Measurements from ENCODE around the gene NRG2.

Gene NRG2

DNA sequence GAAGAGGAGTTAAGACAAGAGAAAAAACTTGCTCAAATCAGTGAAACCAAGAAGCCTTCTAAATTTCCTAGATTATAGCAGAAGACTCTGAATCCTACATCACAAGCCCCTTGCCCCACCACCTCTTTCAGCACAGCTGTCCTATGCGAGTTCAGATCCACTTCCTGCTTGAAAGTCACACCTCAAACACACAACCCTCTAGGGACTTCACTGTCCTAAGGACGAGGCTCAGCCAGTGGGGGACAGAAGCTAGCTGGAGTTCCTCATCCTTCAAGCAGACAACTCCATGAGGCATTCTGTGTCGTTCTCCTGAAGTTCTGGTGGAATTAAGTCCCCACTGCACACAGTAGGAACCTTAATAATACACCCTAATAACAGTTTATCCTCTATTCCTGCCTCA lies 44.3 kb downstream of the NRG2 start:
- TF ChIP-seq, protein P1, sequence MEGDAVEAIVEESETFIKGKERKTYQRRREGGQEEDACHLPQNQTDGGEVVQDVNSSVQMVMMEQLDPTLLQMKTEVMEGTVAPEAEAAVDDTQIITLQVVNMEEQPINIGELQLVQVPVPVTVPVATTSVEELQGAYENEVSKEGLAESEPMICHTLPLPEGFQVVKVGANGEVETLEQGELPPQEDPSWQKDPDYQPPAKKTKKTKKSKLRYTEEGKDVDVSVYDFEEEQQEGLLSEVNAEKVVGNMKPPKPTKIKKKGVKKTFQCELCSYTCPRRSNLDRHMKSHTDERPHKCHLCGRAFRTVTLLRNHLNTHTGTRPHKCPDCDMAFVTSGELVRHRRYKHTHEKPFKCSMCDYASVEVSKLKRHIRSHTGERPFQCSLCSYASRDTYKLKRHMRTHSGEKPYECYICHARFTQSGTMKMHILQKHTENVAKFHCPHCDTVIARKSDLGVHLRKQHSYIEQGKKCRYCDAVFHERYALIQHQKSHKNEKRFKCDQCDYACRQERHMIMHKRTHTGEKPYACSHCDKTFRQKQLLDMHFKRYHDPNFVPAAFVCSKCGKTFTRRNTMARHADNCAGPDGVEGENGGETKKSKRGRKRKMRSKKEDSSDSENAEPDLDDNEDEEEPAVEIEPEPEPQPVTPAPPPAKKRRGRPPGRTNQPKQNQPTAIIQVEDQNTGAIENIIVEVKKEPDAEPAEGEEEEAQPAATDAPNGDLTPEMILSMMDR (conservative IDR thresholded peaks at IDR 0.05; ENCODE audit: control insufficient read depth, insufficient read depth, low read depth, low read length) = no peak
- no peak for DNase-seq (ENCODE audit: low read depth)
- no peak overlapping the region for H3K4me3 ChIP-seq (ENCODE audit: control insufficient read depth, low read depth, low read length)

DNA sequence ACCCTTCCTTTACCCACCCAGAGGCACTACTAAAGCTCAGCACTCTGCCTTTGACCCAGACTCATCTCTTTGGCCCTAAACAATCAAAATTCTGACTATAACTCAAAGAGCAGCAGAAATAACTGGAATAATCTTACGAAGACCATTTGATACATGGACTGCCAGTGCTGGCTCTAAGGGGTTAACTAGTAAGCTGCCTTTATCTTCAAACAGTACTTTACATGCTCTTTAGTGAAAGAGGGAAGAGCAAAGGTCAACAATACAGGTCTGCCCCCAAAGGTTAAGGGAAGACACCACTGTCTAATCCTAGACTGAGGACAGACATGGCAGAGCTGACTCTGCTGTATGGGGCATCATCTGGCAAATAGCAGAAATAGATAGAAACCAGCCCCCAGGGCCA lies 45.8 kb downstream of the NRG2 start:
- no peak for DNase-seq (ENCODE audit: low read depth)
- TF ChIP-seq, protein P1 (conservative IDR thresholded peaks at IDR 0.05; ENCODE audit: control insufficient read depth, insufficient read depth, low read depth, low read length) = no peak
- no peak overlapping the region for H3K4me3 ChIP-seq (ENCODE audit: control insufficient read depth, low read depth, low read length)

DNA sequence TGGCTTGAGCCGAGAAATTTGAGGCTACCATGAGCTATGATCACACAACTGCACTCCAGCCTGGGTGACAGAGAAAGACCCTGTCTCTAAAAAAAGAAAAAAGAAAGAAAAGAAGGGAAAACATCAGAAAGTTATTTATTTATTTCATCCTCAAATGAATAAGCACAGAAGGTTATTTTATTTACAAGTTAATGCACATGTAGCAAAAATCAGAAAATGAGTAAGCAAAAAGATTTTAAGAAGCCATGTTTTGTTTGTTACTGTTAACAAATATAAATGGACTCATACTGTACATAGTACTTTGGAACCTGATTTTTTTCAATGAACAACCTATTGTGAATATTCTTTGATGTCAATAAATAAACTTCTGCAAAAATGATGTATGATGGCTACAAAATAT lies 47.2 kb downstream of the NRG2 start:
- TF ChIP-seq, protein P1 (conservative IDR thresholded peaks at IDR 0.05; ENCODE audit: control insufficient read depth, insufficient read depth, low read depth, low read length) = no peak

DNA sequence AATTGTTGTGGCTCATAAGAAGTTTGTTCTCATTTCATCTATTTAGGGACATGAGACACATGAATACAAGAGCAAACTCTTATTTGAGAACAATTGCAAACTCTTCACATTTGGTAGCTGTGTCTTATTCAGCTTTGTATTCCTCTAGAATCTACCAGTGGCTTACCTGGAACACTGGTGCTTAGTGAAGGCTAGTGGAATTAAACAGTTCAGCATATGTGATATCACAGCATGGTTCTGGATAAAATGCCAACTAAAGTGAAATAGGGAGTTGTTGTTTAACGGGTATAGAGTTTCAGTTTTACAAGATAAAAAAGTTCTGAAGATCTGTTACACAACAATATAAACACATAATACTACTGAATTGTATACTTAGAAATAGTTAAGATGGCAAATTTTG lies 48.9 kb downstream of the NRG2 start:
- no peak for DNase-seq (ENCODE audit: low read depth)
- H3K4me3 ChIP-seq (ENCODE audit: control insufficient read depth, low read depth, low read length) = no peak overlapping the region
- TF ChIP-seq, protein P1 (conservative IDR thresholded peaks at IDR 0.05; ENCODE audit: control insufficient read depth, insufficient read depth, low read depth, low read length) = no peak

More for the DNA sequence above, 47.2 kb downstream of the NRG2 start:
- no peak overlapping the region for H3K4me3 ChIP-seq (ENCODE audit: control insufficient read depth, low read depth, low read length)
- no peak for DNase-seq (ENCODE audit: low read depth)

DNA sequence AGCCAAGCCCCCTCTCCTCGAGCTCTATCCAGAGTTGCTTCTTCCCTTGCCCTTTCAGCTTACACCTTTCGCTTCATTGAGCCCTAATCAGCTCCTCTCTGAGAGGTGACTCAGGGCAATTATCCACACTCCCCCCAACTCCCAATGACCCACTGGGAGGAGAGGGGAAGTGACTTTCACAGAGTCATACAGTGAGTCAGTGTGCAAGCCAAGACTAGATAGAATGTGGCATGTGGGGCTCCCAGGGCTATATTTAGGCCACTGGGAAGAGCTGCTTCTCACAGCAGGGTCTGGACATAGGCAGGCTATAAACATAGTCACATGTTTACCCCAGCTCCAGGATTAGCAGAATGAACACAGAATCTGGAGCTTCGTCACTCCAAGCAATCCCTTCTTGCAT lies 57.4 kb downstream of the NRG2 start:
- TF ChIP-seq, protein P1 (conservative IDR thresholded peaks at IDR 0.05; ENCODE audit: control insufficient read depth, insufficient read depth, low read depth, low read length) = no peak
- DNase-seq (ENCODE audit: low read depth) = peak; percentile 78
- H3K4me3 ChIP-seq (ENCODE audit: control insufficient read depth, low read depth, low read length) = no peak overlapping the region

DNA sequence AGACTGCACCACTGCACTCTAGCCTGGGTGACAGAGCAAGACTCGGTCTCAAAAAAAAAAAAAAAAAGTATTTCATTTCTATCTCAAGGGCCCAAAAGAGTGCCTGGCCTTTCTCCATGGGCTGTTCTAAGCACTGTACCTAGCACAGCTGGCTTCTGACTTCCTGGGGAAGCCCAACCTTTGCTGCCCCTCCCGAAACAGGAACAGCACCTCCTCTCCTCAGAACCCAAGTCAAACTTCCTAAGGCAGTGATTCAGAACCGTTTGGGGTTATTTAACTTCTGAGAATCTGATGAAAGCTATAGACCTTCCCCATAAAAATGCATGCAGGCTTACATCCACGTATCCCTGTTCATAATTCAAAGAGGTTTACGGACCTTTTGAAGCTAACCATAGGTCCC lies 57.8 kb downstream of the NRG2 start:
- no peak overlapping the region for H3K4me3 ChIP-seq (ENCODE audit: control insufficient read depth, low read depth, low read length)
- TF ChIP-seq, protein P1 (conservative IDR thresholded peaks at IDR 0.05; ENCODE audit: control insufficient read depth, insufficient read depth, low read depth, low read length) = no peak

DNA sequence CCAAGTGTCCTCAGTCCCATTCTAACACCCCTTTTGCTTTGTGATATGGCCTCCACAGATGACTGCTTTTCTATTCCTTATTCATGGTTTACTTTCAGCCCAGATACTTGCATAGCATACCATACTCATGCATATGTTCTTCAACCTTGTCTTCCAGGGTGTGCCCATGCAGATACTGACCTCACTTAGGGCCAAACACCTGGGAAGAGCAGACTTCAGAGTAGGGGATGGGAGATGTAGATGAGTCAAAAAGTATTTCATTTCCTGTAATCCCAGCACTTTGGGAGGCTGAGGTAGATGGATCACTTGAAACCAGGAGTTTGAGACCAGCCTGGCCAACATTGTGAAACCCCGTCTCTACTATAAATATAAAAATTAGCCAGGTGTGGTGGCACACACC lies 58.3 kb downstream of the NRG2 start:
- TF ChIP-seq, protein P1 (conservative IDR thresholded peaks at IDR 0.05; ENCODE audit: control insufficient read depth, insufficient read depth, low read depth, low read length) = no peak
- no peak for DNase-seq (ENCODE audit: low read depth)
- no peak overlapping the region for H3K4me3 ChIP-seq (ENCODE audit: control insufficient read depth, low read depth, low read length)

More for the DNA sequence above, 57.8 kb downstream of the NRG2 start:
- DNase-seq (ENCODE audit: low read depth) = no peak

Data from fibroblast of mammary gland (primary cell).